ENCODE data around the gene DPEP3. TPM values are rescaled to one million over a fixed set of nuclear protein-coding genes. Genes with fewer than 3 reads are reported as not detected.

DPEP3 gene
- total RNA-seq, 6 experiments from 2014 or later, result 0.10 TPM; not detected in 5

DNA sequence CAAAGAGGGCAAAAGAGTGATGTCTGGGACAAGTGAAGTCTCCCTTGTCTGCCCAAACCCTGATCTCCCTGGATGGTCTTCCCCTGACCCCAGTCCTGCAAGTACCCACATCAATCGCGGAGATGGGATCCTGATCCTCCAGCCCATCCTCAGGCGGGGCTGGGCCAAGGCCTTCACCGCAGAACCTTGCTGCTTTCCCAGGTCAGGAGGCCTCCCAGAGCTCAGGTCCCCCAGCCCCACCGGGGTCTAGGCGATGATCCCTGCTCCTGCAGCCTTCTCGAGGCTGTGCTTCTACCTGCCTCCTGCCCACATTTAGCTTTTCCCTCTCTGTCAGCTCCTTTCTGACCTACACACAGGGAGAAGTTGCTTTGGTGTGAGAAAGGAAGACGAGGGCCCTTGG, 18.2 kb downstream of the DPEP3 start:
- H3K9me3 ChIP-seq, result no peaks in the 10 kb centered on the region
- peak in 1 of 3 donors; percentile 44 for DNase-seq
- WGBS (ENCODE audit: insufficient coverage, low coverage, low lambda C conversion rate, missing lambda C conversion rate), result 100% methylated on average over 3 of the region's 8 CpGs
- intact Hi-C loops (cut with DNase I), result no loop called here
- TF ChIP-seq, protein P1, sequence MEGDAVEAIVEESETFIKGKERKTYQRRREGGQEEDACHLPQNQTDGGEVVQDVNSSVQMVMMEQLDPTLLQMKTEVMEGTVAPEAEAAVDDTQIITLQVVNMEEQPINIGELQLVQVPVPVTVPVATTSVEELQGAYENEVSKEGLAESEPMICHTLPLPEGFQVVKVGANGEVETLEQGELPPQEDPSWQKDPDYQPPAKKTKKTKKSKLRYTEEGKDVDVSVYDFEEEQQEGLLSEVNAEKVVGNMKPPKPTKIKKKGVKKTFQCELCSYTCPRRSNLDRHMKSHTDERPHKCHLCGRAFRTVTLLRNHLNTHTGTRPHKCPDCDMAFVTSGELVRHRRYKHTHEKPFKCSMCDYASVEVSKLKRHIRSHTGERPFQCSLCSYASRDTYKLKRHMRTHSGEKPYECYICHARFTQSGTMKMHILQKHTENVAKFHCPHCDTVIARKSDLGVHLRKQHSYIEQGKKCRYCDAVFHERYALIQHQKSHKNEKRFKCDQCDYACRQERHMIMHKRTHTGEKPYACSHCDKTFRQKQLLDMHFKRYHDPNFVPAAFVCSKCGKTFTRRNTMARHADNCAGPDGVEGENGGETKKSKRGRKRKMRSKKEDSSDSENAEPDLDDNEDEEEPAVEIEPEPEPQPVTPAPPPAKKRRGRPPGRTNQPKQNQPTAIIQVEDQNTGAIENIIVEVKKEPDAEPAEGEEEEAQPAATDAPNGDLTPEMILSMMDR (IDR thresholded peaks at IDR 0.05), result no peak
- no peak for TF ChIP-seq POLR2A (IDR thresholded peaks at IDR 0.05)
- peaks cover 0 to 23% (median 6%) of the 10 kb centered on the region in 4 donors for H3K4me1 ChIP-seq
- ATAC-seq, result no peak
- H3K36me3 ChIP-seq, result peaks cover 0 to 9% (median 3%) of the 10 kb centered on the region in 4 donors
- H3K4me3 ChIP-seq, result no peak overlapping the region
- no peak overlapping the region for H3K27ac ChIP-seq
- no peaks in the 10 kb centered on the region for H3K27me3 ChIP-seq

DNA sequence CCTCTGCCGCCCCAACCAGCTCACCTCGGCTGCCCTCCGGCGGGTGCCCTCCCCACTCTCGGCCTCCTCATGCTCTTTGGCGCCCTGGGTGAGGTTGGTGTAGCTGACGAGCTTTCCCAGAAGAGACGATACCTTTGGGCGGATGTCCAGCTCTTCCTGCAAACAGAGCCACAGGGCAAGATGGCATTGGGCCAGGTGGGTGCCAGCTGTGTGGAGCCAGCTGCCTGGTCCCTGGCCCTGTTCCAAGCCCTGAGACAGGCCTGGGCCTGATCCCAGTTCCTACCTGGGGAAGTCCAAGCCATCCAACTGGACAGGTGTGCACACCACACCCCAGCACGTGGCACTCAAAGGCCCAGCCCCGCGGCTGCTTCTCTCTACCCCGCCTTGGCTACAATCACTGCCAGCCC, 18.7 kb downstream of the DPEP3 start:
- ATAC-seq, result peak; percentile 83 to 90 (median 86)
- H3K27ac ChIP-seq, result peak overlapping the region in 1 of 3 donors; percentile 22

DNA sequence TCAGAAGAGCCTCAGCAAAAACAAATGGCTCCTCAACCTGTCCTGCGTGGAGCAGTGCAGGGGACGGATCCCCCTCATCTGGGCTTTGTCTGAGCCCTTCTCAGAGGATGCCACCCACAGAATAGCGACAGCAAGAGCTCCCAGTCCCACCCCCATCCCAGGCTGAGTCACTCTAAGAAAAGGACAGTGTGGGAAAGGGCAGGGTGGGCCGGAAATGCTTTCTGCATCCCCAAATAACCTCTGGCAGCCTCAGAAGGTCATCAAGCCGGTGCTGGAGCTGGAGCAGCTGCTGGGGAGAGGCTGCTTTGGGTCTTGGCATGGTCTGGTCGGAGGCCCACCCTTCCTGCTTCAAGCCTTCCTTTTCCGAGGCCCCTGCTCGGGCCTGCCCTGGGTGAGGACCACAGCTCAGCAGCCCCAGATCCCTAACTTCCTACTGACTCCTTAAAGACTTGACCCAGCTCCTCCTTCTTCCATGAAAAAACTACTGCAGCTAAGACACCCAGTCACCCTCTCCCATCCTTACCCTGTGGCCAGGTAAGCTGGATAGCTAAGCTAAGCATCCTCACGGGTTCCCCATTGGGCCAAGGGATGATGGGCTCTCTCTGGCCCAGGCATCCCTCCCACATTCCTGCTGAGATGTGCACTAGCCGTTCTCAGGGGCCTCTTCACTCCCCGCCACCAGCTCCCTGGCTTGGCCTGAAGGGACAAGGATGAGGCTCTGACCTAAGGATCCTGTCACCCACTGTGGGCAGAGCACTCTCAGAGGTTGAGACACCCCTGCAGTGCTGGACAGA, 20.6 kb downstream of the DPEP3 start:
- Histone ChIP-seq H3K4me1 (peaks cover 0 to 13% (median 6%) of the 10 kb centered on the region in 4 donors), H3K4me3 (no peak overlapping the region), H3K27ac (no peak overlapping the region), H3K36me3 (peaks cover 0 to 9% (median 3%) of the 10 kb centered on the region in 4 donors), H3K9me3 (no peaks in the 10 kb centered on the region), H3K27me3 (no peaks in the 10 kb centered on the region)
- DNase-seq (peak in 1 of 3 donors; percentile 50), ATAC-seq (peak; percentile 5 to 41 (median 6))
- 60% methylated on average over 4 of the region's 11 CpGs for WGBS (ENCODE audit: insufficient coverage, low coverage, low lambda C conversion rate, missing lambda C conversion rate)
- TF ChIP-seq, protein P1 (IDR thresholded peaks at IDR 0.05), result no peak
- TF ChIP-seq POLR2A (IDR thresholded peaks at IDR 0.05), result no peak
- intact Hi-C loops (cut with DNase I), result no loop called here

More for the DNA sequence above, 18.7 kb downstream of the DPEP3 start:
- Histone ChIP-seq H3K9me3 (no peaks in the 10 kb centered on the region), H3K36me3 (peaks cover 0 to 9% (median 3%) of the 10 kb centered on the region in 4 donors), H3K4me1 (peaks cover 0 to 17% (median 4%) of the 10 kb centered on the region in 4 donors), H3K4me3 (no peak overlapping the region), H3K27me3 (no peaks in the 10 kb centered on the region)
- TF ChIP-seq, protein P1 (IDR thresholded peaks at IDR 0.05), result peak in 1 of 4 donors; percentile 23
- TF ChIP-seq POLR2A (IDR thresholded peaks at IDR 0.05), result no peak
- 24% methylated on average over 9 of the region's 13 CpGs for WGBS (ENCODE audit: insufficient coverage, low coverage, low lambda C conversion rate, missing lambda C conversion rate)
- intact Hi-C loops (cut with DNase I), result no loop called here
- DNase-seq, result peak; percentile 94 to 97 (median 96)

DNA sequence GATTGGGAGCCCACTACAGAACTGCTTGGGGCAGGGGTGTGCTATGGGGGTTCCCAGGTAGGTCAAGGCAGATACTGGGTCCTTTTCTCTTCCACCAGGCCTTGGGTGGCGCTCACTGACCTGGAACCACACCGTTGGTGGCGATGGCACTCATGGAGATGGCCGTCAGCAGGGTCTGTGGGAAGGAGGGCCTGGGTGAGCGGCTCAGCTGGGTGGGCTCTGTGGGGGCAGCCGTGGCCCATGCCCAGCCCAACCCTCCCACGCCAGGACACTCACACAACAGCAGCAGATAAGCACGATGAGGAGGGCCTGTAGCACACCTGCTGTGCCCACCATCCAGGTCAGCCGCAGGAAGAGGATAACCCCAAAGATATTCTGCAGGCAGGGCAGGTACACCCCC, 22.7 kb downstream of the DPEP3 start:
- H3K36me3 ChIP-seq, result peaks cover 0 to 9% (median 3%) of the 10 kb centered on the region in 4 donors
- DNase-seq (no peak), ATAC-seq (no peak)
- H3K9me3 ChIP-seq, result no peaks in the 10 kb centered on the region
- H3K27ac ChIP-seq, result no peak overlapping the region
- no peak overlapping the region for H3K4me3 ChIP-seq
- no peaks in the 10 kb centered on the region for H3K27me3 ChIP-seq
- peaks cover 0 to 30% (median 16%) of the 10 kb centered on the region in 4 donors for H3K4me1 ChIP-seq
- no peak for TF ChIP-seq POLR2A (IDR thresholded peaks at IDR 0.05)
- TF ChIP-seq, protein P1 (IDR thresholded peaks at IDR 0.05), result no peak
- WGBS (ENCODE audit: insufficient coverage, low coverage, low lambda C conversion rate, missing lambda C conversion rate), result no CpG with 5 or more reads among the region's 9 CpGs
- intact Hi-C loops (cut with DNase I), result no loop called here
